ENCODE results near the gene C10orf90. TPM values are rescaled to one million over a fixed set of nuclear protein-coding genes. Genes with fewer than 3 reads are reported as not detected.

Gene C10orf90
- total RNA-seq, 1 experiment from 2014 or later: 0.62 TPM

DNA sequence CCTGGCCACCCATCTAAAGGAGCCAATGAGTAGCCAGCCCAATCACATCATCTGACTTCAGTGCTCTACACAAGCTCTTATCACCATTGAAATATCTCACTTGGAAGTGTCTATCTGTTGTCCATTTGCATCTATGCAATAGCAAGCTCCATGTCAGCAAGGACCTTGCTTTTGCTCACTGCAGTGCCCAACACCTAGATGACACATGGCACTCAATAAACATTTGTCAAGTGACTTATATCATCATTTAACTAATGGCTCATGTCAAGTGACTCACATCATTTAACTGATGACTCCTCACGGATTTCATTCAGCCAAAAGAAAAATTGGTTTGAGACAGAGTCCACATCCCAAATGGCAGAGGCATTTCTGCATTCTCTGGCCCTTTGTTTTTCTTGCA, 189.3 kb downstream of the C10orf90 start:
- DNase-seq: no peak
- Histone ChIP-seq H3K27me3 (ENCODE audit: control insufficient read depth, insufficient read depth, low read length) (no peaks in the 10 kb centered on the region), H3K4me3 (ENCODE audit: insufficient read depth, low read depth, low read length) (no peak overlapping the region), H3K36me3 (replicated peaks; ENCODE audit: control insufficient read depth, insufficient read depth, low read length) (no peaks in the 10 kb centered on the region)

DNA sequence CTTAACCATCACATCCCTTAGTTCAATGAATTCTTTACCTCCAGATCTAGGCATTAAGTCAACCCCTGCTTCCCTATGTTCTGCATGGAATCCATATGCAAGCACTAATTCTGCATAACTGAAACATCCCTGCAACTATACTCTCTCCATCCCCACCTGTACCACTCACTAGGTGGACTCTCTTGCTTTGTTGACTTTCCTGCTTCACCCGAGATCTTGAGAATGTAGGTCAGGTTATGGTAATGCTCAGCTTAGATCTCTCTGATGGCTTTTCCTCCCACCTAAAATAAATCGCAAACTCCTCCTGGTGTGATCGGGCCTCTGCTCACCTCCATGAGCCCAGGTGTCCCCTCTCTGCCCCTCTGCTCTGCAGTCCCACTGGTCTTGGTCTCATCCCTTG, 189.8 kb downstream of the C10orf90 start:
- H3K4me3 ChIP-seq (ENCODE audit: insufficient read depth, low read depth, low read length): no peak overlapping the region
- no peaks in the 10 kb centered on the region for H3K36me3 ChIP-seq (replicated peaks; ENCODE audit: control insufficient read depth, insufficient read depth, low read length)
- no peak for DNase-seq
- H3K27me3 ChIP-seq (ENCODE audit: control insufficient read depth, insufficient read depth, low read length): no peaks in the 10 kb centered on the region

DNA sequence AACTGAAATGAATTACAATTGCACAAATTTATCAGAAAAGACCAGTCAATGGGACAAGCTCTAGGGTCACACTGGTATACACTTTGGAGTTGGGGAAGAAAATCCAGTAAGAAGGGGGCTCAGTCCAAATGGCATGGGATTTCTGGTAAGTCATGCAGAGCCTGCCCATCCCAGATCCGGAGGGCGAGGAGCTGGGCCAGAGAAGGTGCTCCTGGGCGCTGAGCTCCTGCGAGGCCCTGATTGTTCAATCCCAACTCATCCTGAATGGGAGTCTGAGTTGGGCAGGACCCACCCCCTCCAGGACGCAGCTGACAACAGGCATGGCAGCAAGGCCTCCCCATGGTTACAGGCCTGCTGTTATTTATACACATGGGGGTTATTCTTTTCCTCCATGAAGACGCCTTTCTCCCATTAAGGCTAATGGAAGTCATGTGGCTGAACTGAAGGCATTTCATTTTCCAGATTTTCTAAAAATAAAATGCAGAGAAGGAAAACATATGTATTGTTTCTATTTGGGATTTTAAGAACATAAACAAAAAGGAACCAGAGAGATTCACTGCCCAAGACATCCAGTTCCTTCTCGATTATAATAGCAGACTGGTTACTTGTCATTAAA, 191.1 kb downstream of the C10orf90 start:
- DNase-seq: no peak
- Histone ChIP-seq H3K27me3 (ENCODE audit: control insufficient read depth, insufficient read depth, low read length) (no peaks in the 10 kb centered on the region), H3K36me3 (replicated peaks; ENCODE audit: control insufficient read depth, insufficient read depth, low read length) (no peaks in the 10 kb centered on the region), H3K4me3 (ENCODE audit: insufficient read depth, low read depth, low read length) (no peak overlapping the region)

GRCh38 chr10:126478546-126478945, 191.9 kb downstream of the C10orf90 start:
- no peak overlapping the region for H3K4me3 ChIP-seq (ENCODE audit: insufficient read depth, low read depth, low read length)
- no peak for DNase-seq
- no peaks in the 10 kb centered on the region for H3K36me3 ChIP-seq (replicated peaks; ENCODE audit: control insufficient read depth, insufficient read depth, low read length)
- H3K27me3 ChIP-seq (ENCODE audit: control insufficient read depth, insufficient read depth, low read length): no peaks in the 10 kb centered on the region

DNA sequence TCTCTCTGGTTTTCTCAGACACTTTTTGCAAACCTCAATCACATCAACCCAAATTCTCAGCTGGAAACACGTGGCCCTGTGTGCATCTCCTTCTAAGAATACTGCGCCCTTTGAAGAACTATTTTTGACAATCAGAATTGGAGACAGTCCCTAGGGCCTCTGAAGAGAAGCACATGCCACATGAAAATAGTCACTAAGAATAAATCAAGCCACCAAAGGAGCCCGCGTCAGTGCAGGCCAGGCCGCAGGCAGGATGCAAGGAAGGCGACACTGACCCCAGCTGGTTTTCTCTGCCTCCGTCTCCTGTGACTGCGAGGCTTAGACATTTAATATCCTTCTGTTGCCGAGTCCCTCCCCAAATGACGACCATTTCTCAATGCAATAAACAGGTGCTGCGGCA, 194.2 kb downstream of the C10orf90 start:
- DNase-seq: no peak
- H3K4me3 ChIP-seq (ENCODE audit: insufficient read depth, low read depth, low read length): no peak overlapping the region
- no peaks in the 10 kb centered on the region for H3K27me3 ChIP-seq (ENCODE audit: control insufficient read depth, insufficient read depth, low read length)
- no peaks in the 10 kb centered on the region for H3K36me3 ChIP-seq (replicated peaks; ENCODE audit: control insufficient read depth, insufficient read depth, low read length)

GRCh38 chr10:126475074-126475691, 195.3 kb downstream of the C10orf90 start:
- H3K36me3 ChIP-seq (replicated peaks; ENCODE audit: control insufficient read depth, insufficient read depth, low read length): no peaks in the 10 kb centered on the region
- H3K27me3 ChIP-seq (ENCODE audit: control insufficient read depth, insufficient read depth, low read length): no peaks in the 10 kb centered on the region
- DNase-seq: no peak
- no peak overlapping the region for H3K4me3 ChIP-seq (ENCODE audit: insufficient read depth, low read depth, low read length)

DNA sequence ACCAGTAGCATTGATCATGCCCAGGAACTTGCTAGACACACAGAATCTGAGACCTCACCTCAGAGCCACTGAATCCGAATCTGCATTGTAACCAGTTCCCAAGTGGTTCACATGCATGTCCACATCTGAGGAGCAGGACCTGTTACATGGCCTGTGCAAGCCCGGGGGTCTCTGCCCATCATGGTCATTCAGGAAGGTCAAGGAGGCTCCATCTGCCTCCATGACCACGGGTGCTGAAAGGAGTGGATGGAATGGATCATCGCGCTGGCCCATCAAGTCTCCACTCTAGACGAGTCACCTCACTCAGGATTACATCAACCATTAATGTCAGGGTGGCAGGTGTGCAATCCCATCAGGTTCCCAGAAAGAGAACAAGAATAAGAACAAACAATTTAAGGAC, 196.5 kb downstream of the C10orf90 start:
- no peak for DNase-seq

DNA sequence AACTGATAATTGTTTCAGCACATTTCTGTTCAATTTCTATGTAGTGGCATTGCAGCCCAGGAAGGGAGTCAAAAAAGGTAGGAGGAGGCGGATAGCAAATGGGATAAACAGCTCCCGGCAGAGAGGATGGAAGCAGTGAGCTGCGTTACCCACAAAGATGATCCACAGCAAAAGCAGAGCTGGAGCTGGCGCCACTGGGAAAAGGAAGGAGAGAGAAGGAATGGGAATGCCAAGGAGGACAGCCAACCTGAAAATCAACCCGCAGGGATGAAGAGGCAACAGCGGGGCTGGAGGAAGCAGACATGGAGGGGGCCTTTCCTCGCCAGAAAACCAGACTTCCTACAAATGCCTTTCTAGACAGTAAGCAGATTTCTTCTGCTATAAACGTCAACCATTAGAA, 199.5 kb downstream of the C10orf90 start:
- Histone ChIP-seq H3K36me3 (replicated peaks; ENCODE audit: control insufficient read depth, insufficient read depth, low read length) (no peaks in the 10 kb centered on the region), H3K4me3 (ENCODE audit: insufficient read depth, low read depth, low read length) (no peak overlapping the region), H3K27me3 (ENCODE audit: control insufficient read depth, insufficient read depth, low read length) (no peaks in the 10 kb centered on the region)
- no peak for DNase-seq

More for the DNA sequence above, 196.5 kb downstream of the C10orf90 start:
- no peaks in the 10 kb centered on the region for H3K36me3 ChIP-seq (replicated peaks; ENCODE audit: control insufficient read depth, insufficient read depth, low read length)
- H3K27me3 ChIP-seq (ENCODE audit: control insufficient read depth, insufficient read depth, low read length): no peaks in the 10 kb centered on the region
- no peak overlapping the region for H3K4me3 ChIP-seq (ENCODE audit: insufficient read depth, low read depth, low read length)

GRCh38 chr10:126469692-126470091, 200.8 kb downstream of the C10orf90 start:
- H3K27me3 ChIP-seq (ENCODE audit: control insufficient read depth, insufficient read depth, low read length): no peaks in the 10 kb centered on the region
- DNase-seq: no peak

DNA sequence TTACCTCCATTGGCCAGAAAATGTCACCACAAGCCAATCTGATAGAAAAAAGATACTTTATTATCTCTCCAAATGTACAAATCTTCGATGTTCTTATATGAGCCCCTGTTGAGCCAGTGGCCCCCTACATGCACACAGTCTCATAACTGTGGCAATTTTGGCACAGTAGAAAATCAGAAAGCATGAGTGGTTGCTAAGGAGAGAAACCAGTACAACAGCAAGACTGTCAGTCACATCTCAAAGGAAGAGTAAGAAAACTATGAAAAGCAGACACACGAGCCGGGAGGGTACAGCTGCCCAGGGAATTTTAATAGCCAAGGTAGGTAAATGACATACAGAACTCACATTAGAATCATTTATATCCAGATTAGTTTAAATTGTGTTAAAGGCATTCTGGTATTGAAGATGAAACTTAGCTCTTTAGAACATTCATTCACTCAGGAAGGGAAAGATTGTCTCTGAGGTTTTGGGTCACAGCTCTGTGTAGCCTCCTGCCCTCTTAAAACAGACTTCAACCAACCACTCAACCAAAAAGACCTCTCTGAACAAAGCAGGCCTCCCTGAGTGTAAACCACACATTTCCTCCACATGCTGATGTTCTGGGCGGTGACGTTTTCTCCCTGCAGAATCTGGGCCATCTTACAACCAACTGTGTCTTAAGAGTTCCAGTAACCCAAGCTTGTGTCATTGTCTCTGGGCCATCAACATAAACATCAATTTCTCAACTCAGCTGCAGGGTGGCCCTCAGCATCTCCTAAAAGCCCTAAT, 201.4 kb downstream of the C10orf90 start:
- Histone ChIP-seq H3K27me3 (ENCODE audit: control insufficient read depth, insufficient read depth, low read length) (no peaks in the 10 kb centered on the region), H3K4me3 (ENCODE audit: insufficient read depth, low read depth, low read length) (no peak overlapping the region), H3K36me3 (replicated peaks; ENCODE audit: control insufficient read depth, insufficient read depth, low read length) (no peaks in the 10 kb centered on the region)
- no peak for DNase-seq

More at GRCh38 chr10:126469692-126470091, 200.8 kb downstream of the C10orf90 start:
- Histone ChIP-seq H3K36me3 (replicated peaks; ENCODE audit: control insufficient read depth, insufficient read depth, low read length) (no peaks in the 10 kb centered on the region), H3K4me3 (ENCODE audit: insufficient read depth, low read depth, low read length) (no peak overlapping the region)

DNA sequence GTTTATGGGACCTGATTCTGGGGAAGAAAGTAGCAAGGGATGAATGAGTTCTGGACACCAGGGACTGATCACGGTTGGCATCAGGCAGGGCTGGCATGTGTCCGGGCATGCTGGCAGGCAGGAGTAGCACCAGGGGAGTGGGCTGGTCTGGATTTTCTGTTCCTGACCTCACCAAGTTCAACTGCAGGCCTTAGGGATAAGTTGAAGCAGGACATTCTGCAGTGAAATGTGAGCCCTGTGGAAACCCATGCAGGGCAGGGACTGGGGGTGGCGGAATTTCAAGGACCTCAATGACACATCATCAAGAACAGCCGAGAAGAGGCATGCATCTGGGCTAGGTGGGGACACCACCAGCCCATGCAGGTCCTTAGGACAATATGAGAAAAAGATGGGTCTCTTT, 202.0 kb downstream of the C10orf90 start:
- DNase-seq: no peak

GRCh38 chr10:126465771-126466170, 204.7 kb downstream of the C10orf90 start:
- no peaks in the 10 kb centered on the region for H3K36me3 ChIP-seq (replicated peaks; ENCODE audit: control insufficient read depth, insufficient read depth, low read length)
- H3K27me3 ChIP-seq (ENCODE audit: control insufficient read depth, insufficient read depth, low read length): no peaks in the 10 kb centered on the region
- H3K4me3 ChIP-seq (ENCODE audit: insufficient read depth, low read depth, low read length): no peak overlapping the region
- no peak for DNase-seq

More for the DNA sequence above, 202.0 kb downstream of the C10orf90 start:
- Histone ChIP-seq H3K4me3 (ENCODE audit: insufficient read depth, low read depth, low read length) (no peak overlapping the region), H3K36me3 (replicated peaks; ENCODE audit: control insufficient read depth, insufficient read depth, low read length) (no peaks in the 10 kb centered on the region), H3K27me3 (ENCODE audit: control insufficient read depth, insufficient read depth, low read length) (no peaks in the 10 kb centered on the region)

- Histone ChIP-seq H3K4me3 (ENCODE audit: insufficient read depth, low read depth, low read length) (no peak overlapping the region), H3K36me3 (replicated peaks; ENCODE audit: control insufficient read depth, insufficient read depth, low read length) (no peaks in the 10 kb centered on the region), H3K27me3 (ENCODE audit: control insufficient read depth, insufficient read depth, low read length) (no peaks in the 10 kb centered on the region)
- no peak for DNase-seq
These were observed 207.2 kb downstream of the C10orf90 start for GRCh38 chr10:126463286-126463685.

DNA sequence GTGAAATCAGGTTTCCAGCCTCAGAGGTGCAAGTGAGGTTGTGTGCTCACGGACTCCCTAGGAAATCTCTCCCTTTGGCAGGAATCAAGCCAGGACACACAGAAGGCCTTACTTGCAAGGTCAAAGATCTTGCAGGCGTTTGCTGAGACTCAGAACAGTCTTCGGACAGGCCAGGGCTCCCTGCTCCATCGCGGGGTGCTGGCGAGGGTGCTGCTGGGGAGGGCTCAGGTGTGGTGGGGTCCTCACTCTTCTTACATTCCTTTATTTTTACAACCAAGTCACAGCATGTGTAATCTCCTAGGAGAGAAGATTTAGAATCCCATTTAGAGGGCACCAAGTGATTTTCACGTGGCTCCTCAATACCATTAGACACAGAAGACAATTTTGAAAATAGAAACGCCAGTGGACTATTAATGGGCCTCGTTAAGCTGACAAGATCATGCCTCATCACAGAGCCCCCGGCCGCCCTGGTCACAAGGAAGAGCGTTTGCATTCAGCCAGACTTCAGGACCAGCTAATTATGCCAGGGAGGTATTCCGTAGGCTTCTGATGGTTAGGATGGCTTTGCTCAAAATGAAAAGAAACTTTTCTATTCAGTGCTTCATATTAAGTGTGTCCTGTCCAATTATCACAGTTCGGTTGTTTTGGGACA, 209.1 kb downstream of the C10orf90 start:
- H3K27me3 ChIP-seq (ENCODE audit: control insufficient read depth, insufficient read depth, low read length): no peaks in the 10 kb centered on the region
- H3K36me3 ChIP-seq (replicated peaks; ENCODE audit: control insufficient read depth, insufficient read depth, low read length): no peaks in the 10 kb centered on the region

More for the DNA sequence above, 209.1 kb downstream of the C10orf90 start:
- DNase-seq: no peak
- no peak overlapping the region for H3K4me3 ChIP-seq (ENCODE audit: insufficient read depth, low read depth, low read length)

Measured in H7 (cell line).